PFSK-1 (cell line): ENCODE measurements around the gene KIAA0232.

ENCODE experiments used
- FOXP2 ChIP-seq: optimal IDR thresholded peaks from 2 replicates; pipeline ENCODE3; 2011; ENCODE audit warnings: borderline replicate concordance, control low read depth, inconsistent platforms; ENCODE audit not compliant: insufficient read depth; ENCODE audit errors: extremely low read length, extremely low read depth
- POLR2AphosphoS5 ChIP-seq: IDR thresholded peaks from 2 replicates; pipeline ENCODE4 v1.6.1; 2012; ENCODE audit warnings: low read depth, mild to moderate bottlenecking, control low read depth, low read length, moderate library complexity
- TAF1 ChIP-seq: IDR thresholded peaks from 2 replicates; pipeline ENCODE4 v1.6.1; 2012; ENCODE audit warnings: low read length, control low read depth, borderline replicate concordance; ENCODE audit not compliant: insufficient read depth
- TF ChIP-seq, protein P1 (sequence below), 2 experiments: IDR thresholded peaks; 2 replicates each; pipeline versions ENCODE4 v1.6.1 to v1.8.0; 2011 to 2012; ENCODE audit warnings: low read depth in 2 of 2, low read length in 2 of 2, control low read depth in 1 of 2, inconsistent platforms in 1 of 2, mild to moderate bottlenecking in 1 of 2, moderate library complexity in 1 of 2; ENCODE audit not compliant: insufficient read depth in 1 of 2

DNA sequence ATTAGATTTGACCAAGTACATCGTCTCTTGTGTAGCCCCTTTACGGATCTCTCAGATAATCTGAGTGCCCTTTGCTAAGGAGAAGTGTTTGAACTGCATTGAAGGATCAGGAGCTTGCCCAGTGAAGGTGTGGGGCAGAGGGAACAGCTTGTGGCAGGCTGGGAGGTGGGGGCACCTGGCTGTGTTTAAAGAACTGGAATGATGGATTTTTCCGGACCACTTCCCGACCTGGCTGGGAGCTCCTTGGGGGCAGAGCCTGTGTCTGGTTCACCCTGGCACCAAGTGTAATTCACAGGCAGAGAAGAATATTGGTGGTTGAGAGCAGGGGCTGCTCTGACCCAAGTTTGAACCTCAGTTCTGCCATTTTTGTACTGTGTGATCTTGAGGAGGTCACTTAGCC, 145.6 kb downstream of the KIAA0232 start:
- TF ChIP-seq POLR2AphosphoS5 (no peak), FOXP2 (no peak), TAF1 (no peak)
- TF ChIP-seq, protein P1, sequence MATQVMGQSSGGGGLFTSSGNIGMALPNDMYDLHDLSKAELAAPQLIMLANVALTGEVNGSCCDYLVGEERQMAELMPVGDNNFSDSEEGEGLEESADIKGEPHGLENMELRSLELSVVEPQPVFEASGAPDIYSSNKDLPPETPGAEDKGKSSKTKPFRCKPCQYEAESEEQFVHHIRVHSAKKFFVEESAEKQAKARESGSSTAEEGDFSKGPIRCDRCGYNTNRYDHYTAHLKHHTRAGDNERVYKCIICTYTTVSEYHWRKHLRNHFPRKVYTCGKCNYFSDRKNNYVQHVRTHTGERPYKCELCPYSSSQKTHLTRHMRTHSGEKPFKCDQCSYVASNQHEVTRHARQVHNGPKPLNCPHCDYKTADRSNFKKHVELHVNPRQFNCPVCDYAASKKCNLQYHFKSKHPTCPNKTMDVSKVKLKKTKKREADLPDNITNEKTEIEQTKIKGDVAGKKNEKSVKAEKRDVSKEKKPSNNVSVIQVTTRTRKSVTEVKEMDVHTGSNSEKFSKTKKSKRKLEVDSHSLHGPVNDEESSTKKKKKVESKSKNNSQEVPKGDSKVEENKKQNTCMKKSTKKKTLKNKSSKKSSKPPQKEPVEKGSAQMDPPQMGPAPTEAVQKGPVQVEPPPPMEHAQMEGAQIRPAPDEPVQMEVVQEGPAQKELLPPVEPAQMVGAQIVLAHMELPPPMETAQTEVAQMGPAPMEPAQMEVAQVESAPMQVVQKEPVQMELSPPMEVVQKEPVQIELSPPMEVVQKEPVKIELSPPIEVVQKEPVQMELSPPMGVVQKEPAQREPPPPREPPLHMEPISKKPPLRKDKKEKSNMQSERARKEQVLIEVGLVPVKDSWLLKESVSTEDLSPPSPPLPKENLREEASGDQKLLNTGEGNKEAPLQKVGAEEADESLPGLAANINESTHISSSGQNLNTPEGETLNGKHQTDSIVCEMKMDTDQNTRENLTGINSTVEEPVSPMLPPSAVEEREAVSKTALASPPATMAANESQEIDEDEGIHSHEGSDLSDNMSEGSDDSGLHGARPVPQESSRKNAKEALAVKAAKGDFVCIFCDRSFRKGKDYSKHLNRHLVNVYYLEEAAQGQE (IDR thresholded peaks at IDR 0.05; ENCODE audit: insufficient read depth in 1 of 2, low read depth in 2 of 2, low read length in 2 of 2), result no peak
